ENCODE measurements around the gene ST7.

DNA sequence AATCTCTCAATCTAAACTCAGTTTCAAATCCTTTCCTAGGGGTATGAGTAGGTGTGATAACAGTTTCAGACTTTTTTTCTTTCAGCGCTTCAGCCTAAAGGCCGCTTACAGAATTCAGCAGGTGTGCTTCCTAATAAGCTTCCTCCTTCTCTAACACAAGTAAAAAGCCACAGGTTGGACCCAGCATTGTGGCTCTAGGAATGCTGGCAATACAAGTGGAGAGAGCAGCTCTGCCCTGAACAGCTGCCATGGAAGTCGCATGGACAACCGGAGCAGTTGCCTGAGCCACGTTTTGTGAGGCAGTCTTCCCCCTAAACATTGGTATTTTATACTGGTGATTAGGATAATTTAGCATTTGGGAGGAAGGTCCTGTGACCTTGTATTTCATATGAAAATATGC is 83.5 kb downstream of the ST7 start:
- TF ChIP-seq CTCF (IDR thresholded peaks at IDR 0.05; ENCODE audit: poor library complexity) (no peak), EZH2 (IDR thresholded peaks at IDR 0.05; ENCODE audit: borderline replicate concordance) (no peak)

Measured in hepatocyte (in vitro differentiated cells).